Rectal smooth muscle tissue (tissue), 1 donor: ENCODE results near the gene TRIM45.
"Not testable (repeated sequence)": the region's sequence is repeated elsewhere in the genome, so short reads cannot be mapped to it uniquely, and the experiment has no call there.

Source experiments
- H3K27ac ChIP-seq: one replicate; pipeline ENCODE4 v1.7.0; 2013; ENCODE audit warnings: low read depth, low read length, inconsistent platforms
- H3K27me3 ChIP-seq: one replicate; pipeline ENCODE4 v1.7.0; 2013; ENCODE audit warnings: low read length; ENCODE audit not compliant: control insufficient read depth, insufficient read depth
- H3K36me3 ChIP-seq: one replicate; pipeline ENCODE4 v1.7.0; 2013; ENCODE audit warnings: low read length; ENCODE audit not compliant: control insufficient read depth, insufficient read depth
- H3K4me1 ChIP-seq: one replicate; pipeline ENCODE4 v1.7.0; 2013; ENCODE audit warnings: low read length; ENCODE audit not compliant: control insufficient read depth, insufficient read depth
- H3K4me3 ChIP-seq: one replicate; pipeline ENCODE4 v1.7.0; 2013; ENCODE audit warnings: low read length
- H3K9ac ChIP-seq: one replicate; pipeline ENCODE4 v1.7.0; 2013; ENCODE audit warnings: low read length

Gene TRIM45

GRCh38 chr1:117121589-117122329 lies at the start of gene TRIM45:
Gene TRIM45 (minus strand): TSS chr1:117121749. CDS start chr1:117121201, 548 bp downstream.
- no peaks in the 10 kb centered on the region for H3K27me3 ChIP-seq
- no peaks in the 10 kb centered on the region for H3K36me3 ChIP-seq
- peaks cover 10% of the 10 kb centered on the region for H3K4me1 ChIP-seq
- H3K9ac ChIP-seq, result peak within 1 kb of the TSS; percentile 80
- H3K4me3 ChIP-seq, result peak within 1 kb of the TSS; percentile 91
- peak within 1 kb of the TSS; percentile 98 for H3K27ac ChIP-seq

DNA sequence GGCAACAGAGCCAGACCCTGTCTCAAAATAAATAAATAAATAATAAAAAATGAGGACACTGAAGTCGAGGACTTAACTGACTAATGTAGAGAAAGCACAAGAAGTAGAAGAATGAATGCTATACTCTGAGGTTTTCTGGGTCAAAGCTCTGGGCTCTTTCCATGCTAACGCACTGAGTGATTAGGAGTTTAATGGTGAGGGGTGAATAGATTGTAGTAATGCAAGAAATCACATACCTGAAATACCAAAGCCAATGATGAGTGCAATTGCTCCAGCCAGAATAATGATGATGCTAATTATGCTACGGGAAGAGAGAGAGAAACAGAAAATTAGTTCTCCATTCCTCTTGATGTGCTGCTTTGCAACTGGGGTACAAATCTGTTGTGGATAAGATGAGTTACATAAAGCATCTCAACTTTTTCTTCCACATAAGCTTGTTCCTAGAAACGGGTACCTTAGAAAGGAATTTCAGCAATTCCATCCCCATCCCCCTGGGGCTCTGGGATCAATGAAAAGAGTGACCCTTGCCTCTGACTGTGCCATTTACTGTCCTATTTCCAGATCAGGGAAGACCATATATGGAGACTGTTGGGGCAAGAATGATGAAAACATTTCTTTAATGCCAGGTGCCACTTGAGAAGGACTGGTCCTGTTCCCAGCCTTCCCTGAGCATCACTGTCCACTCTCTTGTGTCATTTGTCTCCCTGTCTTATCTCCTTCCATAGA lies 48.5 kb upstream of the TRIM45 start:
- Histone ChIP-seq H3K27ac (no peak overlapping the region), H3K9ac (no peak overlapping the region), H3K27me3 (no peaks in the 10 kb centered on the region), H3K36me3 (no peaks in the 10 kb centered on the region), H3K4me1 (no peaks in the 10 kb centered on the region), H3K4me3 (no peak overlapping the region)

DNA sequence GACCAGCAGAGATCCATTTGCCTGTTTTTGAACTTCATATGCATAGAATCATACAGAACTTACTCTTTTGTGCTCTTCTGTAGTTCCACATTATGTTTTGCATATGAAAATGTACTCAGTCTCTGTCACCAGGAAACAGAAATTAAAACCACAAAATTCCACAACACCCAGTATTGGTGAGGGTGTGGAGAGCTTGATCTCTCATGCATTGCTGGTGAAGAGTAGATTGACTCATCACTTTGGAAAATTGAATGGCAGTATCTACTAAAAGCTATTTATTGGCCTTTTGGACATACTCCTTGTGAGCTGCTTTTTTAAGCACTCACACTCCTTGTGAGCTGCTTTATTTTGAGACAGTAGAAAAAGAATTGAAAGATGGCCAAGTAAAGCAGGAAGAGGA lies 45.9 kb upstream of the TRIM45 start:
- H3K9ac ChIP-seq, result no peak overlapping the region
- H3K4me1 ChIP-seq, result no peaks in the 10 kb centered on the region
- no peak overlapping the region for H3K27ac ChIP-seq
- no peak overlapping the region for H3K4me3 ChIP-seq
- no peaks in the 10 kb centered on the region for H3K27me3 ChIP-seq
- no peaks in the 10 kb centered on the region for H3K36me3 ChIP-seq

DNA sequence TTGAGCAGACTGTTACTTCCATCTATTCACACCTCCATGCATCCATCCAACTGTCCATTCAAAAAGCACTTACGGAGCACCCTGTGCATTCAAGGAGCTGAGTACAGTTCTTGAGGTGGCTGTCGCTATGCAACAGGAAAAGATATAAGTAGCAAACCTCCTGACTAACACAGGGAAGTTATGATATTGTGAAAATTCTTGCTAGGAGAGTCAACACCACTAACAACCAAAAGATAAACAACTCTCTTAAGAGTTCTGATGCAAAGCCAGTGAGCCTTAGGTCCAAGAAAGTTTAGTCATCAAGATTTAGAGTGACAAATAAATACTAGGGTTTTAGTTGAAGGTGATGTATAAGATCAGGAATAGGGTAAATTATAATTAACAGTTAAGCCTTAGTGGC lies 44.5 kb upstream of the TRIM45 start:
- Histone ChIP-seq H3K27me3 (no peaks in the 10 kb centered on the region), H3K9ac (no peak overlapping the region), H3K4me3 (no peak overlapping the region), H3K36me3 (no peaks in the 10 kb centered on the region), H3K4me1 (no peaks in the 10 kb centered on the region), H3K27ac (no peak overlapping the region)

DNA sequence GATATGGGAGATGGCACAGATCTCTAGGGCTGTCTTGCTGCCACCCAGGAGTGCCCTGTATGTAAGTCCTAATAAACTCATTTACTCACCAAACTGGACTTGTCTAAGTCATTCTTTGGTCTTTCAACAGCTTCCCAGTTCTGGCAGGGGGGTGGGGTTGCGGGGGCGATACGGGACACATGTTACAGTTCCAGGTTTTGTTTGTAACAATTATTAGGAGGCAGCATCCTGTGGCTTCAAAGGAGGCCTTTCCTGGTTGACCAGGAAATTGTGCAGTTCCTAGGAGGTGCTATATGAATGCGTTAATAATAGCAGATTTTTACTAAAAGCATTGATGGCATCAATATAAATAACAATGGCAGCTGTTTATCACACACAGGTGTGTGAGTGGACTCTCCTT lies 42.7 kb upstream of the TRIM45 start:
- H3K27ac ChIP-seq, result no peak overlapping the region
- H3K36me3 ChIP-seq, result no peaks in the 10 kb centered on the region
- H3K9ac ChIP-seq, result no peak overlapping the region
- no peaks in the 10 kb centered on the region for H3K27me3 ChIP-seq
- no peaks in the 10 kb centered on the region for H3K4me1 ChIP-seq
- no peak overlapping the region for H3K4me3 ChIP-seq

- H3K36me3 ChIP-seq, result no peaks in the 10 kb centered on the region
- H3K4me3 ChIP-seq, result no peak overlapping the region
- H3K4me1 ChIP-seq, result no peaks in the 10 kb centered on the region
- no peak overlapping the region for H3K9ac ChIP-seq
- no peak overlapping the region for H3K27ac ChIP-seq
- no peaks in the 10 kb centered on the region for H3K27me3 ChIP-seq
Observed at GRCh38 chr1:117162816-117163215, 41.3 kb upstream of the TRIM45 start.

DNA sequence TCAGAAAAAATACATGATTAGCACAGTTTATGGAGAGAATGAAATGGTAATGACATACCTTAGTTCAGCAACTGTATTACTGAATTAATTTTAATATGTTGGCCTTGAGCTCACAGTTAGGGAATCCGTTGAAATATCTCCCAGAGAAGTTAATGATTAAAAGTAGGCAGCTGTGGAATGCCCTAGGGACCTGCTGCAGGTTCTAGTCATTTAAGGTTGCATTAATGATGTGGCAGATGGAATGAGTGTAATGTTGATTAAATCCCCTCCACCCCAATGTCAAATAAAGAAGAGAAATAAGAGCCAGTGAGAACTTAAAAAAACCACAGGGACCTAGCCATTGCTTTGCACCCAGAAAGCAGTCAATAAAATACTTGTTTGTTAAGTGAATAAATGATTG lies 40.3 kb upstream of the TRIM45 start:
- no peaks in the 10 kb centered on the region for H3K27me3 ChIP-seq
- no peak overlapping the region for H3K9ac ChIP-seq
- no peaks in the 10 kb centered on the region for H3K4me1 ChIP-seq
- H3K27ac ChIP-seq, result no peak overlapping the region
- H3K36me3 ChIP-seq, result no peaks in the 10 kb centered on the region
- H3K4me3 ChIP-seq, result no peak overlapping the region

DNA sequence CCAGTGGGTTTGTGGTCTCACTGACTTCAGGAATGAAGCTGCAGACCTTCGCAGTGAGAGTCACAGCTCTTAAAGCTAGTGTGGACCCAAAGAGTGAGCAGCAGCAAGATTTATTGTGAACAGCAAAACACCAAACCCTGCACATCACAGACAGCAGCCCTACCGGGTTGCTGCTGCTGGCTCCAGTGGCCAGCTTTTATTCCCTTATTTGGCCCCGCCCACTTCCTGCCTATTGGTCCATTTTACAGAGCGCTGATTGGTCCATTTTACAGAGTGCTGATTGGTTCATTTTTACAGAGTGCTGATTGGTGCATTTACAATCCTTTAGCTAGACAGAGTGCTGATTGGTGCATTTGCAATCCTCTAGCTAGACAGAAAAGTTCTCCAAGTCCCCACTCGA lies 29.8 kb upstream of the TRIM45 start:
- not testable (repeated sequence) for H3K36me3 ChIP-seq, H3K27ac ChIP-seq, H3K9ac ChIP-seq, H3K4me1 ChIP-seq, H3K27me3 ChIP-seq, H3K4me3 ChIP-seq

DNA sequence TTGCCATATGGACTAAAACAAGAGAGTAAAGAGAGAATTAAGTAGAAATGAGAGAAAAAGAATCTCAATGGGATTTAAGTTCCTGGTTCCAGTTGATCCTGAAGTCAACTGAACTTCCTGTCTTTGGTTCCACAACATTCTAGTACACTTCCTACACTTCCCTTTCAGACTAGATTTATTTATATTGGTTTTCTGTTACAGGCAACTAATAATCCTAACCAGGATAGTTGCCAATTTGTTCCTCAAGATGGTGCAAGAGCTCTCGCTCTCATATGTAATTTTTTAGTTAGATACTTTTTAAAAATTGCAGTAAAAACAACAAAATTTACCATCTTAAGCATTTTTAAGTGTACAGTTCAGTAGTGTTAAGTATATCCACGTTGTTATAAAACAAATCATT lies 28.8 kb upstream of the TRIM45 start:
- no peaks in the 10 kb centered on the region for H3K27me3 ChIP-seq
- no peaks in the 10 kb centered on the region for H3K4me1 ChIP-seq
- H3K4me3 ChIP-seq, result no peak overlapping the region

DNA sequence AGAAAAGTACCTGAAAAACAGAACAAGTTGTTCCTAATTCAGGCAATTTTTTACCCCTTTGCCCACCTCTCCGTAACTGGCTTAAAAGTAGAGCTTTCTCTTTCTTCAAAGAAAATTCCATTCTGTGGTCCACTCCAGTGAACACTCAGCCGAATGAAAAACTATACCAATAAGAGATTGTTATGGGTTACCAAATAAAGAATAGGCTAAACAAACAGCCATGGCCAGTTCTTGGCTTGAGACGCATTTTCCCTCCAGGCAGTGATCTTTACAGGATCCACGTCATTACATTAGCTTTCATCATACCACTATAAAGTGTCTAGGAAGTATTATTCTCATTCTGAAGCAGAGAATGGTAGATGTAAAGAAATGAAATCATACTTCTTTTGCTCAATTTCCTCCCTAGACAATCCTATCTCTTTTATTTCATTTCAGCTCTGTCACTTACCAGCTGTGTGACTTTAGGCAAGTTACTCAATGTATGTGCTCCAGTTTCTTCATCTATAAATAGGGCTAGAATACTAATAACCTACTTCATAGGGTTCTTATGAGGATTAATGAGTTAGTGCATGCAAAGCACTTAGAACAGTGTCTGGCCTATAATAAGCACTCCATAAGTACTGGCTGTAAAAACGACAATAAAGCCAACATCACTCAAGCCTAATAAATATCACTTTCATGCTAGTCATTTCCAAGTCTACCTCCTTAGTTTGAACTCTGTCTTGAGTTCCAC lies 26.5 kb upstream of the TRIM45 start:
- Histone ChIP-seq H3K27ac (no peak overlapping the region), H3K36me3 (no peaks in the 10 kb centered on the region), H3K4me3 (no peak overlapping the region), H3K9ac (no peak overlapping the region), H3K4me1 (no peaks in the 10 kb centered on the region), H3K27me3 (no peaks in the 10 kb centered on the region)

More for the DNA sequence above, 28.8 kb upstream of the TRIM45 start:
- Histone ChIP-seq H3K36me3 (no peaks in the 10 kb centered on the region), H3K27ac (no peak overlapping the region), H3K9ac (no peak overlapping the region)

GRCh38 chr1:117147341-117147831 lies 25.8 kb upstream of the TRIM45 start:
- Histone ChIP-seq H3K27me3 (no peaks in the 10 kb centered on the region), H3K4me1 (no peaks in the 10 kb centered on the region), H3K27ac (no peak overlapping the region), H3K9ac (no peak overlapping the region), H3K36me3 (no peaks in the 10 kb centered on the region), H3K4me3 (no peak overlapping the region)

DNA sequence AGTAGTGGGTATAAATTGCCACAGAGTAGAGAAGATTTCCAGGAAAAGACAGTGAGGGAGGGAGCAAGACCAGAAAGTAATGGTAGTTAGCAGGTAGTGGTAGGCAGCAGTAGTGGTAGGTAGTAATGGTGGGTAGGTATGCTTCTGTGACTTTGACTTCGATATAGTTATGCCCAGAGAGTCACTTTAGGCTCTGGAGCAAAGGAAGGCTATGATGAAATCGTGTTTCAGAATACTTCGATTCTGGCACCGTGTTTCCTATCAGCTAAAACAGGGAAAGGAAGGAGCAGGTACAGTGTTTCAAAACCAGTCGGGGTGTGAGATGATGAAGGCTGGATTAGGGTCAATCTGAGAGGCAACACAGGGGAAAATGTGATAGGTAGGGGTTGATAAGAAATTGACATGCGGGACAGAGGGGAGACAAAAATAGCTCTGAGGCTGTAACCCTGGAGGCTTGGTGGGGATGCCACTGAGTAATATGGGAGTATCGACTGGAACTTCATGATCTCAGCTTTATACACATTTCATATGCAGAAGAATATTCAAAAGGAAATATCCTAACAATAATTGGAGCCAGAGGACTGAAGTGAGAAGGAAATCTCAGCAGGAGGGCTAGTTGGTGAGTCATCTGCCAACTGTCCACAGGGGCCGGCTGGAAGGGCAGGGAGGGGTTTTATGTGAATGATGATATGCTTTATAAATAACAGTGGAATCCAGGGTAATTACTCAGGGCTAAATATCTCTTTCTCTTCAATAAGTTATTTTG lies 25.2 kb upstream of the TRIM45 start:
- Histone ChIP-seq H3K4me1 (no peaks in the 10 kb centered on the region), H3K9ac (no peak overlapping the region), H3K4me3 (no peak overlapping the region), H3K27ac (no peak overlapping the region), H3K27me3 (no peaks in the 10 kb centered on the region), H3K36me3 (no peaks in the 10 kb centered on the region)
